Esophagus squamous epithelium (tissue), 5 donors: ENCODE data around the gene PCDHGA7. TPM values are rescaled to one million over a fixed set of nuclear protein-coding genes. Genes with fewer than 3 reads are reported as not detected.

ENCODE experiments used
- DNase-seq: peaks from one replicate; lab custom pipeline; 2025; lab: John Stamatoyannopoulos, UW
- H3K27ac ChIP-seq, 4 donors: fragments of 200-600 bp; sonication (generic); one replicate each; pipeline ENCODE4 v1.5.1; 2016 to 2019; ENCODE audit warnings: mild to moderate bottlenecking in 1 of 4
- H3K27me3 ChIP-seq, 4 donors: fragments of 200-600 bp; sonication (generic); 1 replicate in 3 of 4; 2 replicates in 1 of 4; pipeline versions ENCODE4 v1.5.1 to v1.6.0; 2017 to 2021; ENCODE audit warnings: antibody characterized with exemption in 1 of 4
- H3K36me3 ChIP-seq, 3 donors: fragments of 200-600 bp; sonication (generic); one replicate each; pipeline ENCODE4 v1.5.1; 2016 to 2019
- H3K4me1 ChIP-seq, 3 donors: fragments of 200-600 bp; sonication (generic); one replicate each; pipeline ENCODE4 v1.5.1; 2017 to 2019
- H3K4me3 ChIP-seq, 4 donors: fragments of 200-600 bp; sonication (generic); 1 replicate in 3 of 4; 2 replicates in 1 of 4; pipeline ENCODE4 v1.5.1; 2016 to 2019; ENCODE audit warnings: mild to moderate bottlenecking in 2 of 4, moderate library complexity in 1 of 4
- H3K9me3 ChIP-seq, 3 donors: fragments of 200-600 bp; sonication (generic); one replicate each; pipeline ENCODE4 v1.5.1; 2016 to 2019
- POLR2A ChIP-seq, 4 donors: fragments of 450-650 bp; IDR thresholded peaks; one replicate each; pipeline ENCODE4 v1.6.1; 2017; ENCODE audit warnings: antibody characterized with exemption in 4 of 4, mild to moderate bottlenecking in 4 of 4, moderate library complexity in 3 of 4
- WGBS, 2 donors: methylation state at CpG; one replicate each; pipeline ENCODE4 v1.1.5; 2018; 5-methylcytosine and 5-hydroxymethylcytosine counted together
- intact Hi-C: fragments of 100-400 bp; cut with DNase I; formaldehyde crosslinking; loops from one replicate; pipeline ENCODE4 v1.15.0; 2022
- total RNA-seq, 4 donors: library from RNA; depleted of rRNA; stranded (reverse); fragments of >200 nt; gene quantifications; one replicate each; pipeline ENCODE4 v1.1.0, GENCODE V29; 2016
- TF ChIP-seq, protein P1 (sequence below), 6 experiments: fragments of 450-650 bp in 4 of 6; fragments of 200-600 bp in 2 of 6; sonication (generic) in 2 of 6; IDR thresholded peaks; one replicate each; pipeline ENCODE4 v1.5.1; 2016 to 2019; ENCODE audit warnings: antibody characterized with exemption in 6 of 6, mild to moderate bottlenecking in 4 of 6, moderate library complexity in 4 of 6
- donor health status: DM: yes; HTN: yes; CAD: no.

PCDHGA7 gene
- total RNA-seq, 4 donors from 2014 or later = 0.32 to 3.2 (median 2.5) TPM

DNA sequence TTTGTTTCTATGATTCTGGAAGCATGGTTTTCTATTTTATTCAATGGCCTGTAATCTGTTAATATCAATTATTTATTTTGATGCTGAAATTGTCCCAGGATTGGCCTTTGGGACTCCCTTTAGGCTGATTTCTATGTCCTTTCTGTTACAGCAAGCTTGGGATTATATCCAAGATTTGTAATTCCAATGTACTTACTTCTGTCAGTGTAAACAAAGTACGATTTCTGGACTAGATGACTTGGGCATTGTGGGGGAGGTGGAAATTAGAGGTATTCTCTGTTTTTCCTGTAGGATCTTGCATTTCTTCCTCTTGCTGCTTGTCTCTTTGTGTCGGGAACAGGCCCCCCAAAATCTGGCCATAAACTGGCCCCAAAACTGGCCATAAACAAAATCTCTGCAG lies 51.5 kb downstream of the PCDHGA7 start:
- Histone ChIP-seq H3K27me3 (no peaks in the 10 kb centered on the region), H3K36me3 (no peaks in the 10 kb centered on the region), H3K27ac (no peak overlapping the region), H3K9me3 (peaks cover 5 to 100% (median 69%) of the 10 kb centered on the region in 3 donors), H3K4me1 (peaks cover 0 to 12% (median 0%) of the 10 kb centered on the region in 3 donors), H3K4me3 (no peak overlapping the region)
- intact Hi-C loops = no loop called here
- TF ChIP-seq POLR2A (IDR thresholded peaks at IDR 0.05) = no peak
- TF ChIP-seq, protein P1, sequence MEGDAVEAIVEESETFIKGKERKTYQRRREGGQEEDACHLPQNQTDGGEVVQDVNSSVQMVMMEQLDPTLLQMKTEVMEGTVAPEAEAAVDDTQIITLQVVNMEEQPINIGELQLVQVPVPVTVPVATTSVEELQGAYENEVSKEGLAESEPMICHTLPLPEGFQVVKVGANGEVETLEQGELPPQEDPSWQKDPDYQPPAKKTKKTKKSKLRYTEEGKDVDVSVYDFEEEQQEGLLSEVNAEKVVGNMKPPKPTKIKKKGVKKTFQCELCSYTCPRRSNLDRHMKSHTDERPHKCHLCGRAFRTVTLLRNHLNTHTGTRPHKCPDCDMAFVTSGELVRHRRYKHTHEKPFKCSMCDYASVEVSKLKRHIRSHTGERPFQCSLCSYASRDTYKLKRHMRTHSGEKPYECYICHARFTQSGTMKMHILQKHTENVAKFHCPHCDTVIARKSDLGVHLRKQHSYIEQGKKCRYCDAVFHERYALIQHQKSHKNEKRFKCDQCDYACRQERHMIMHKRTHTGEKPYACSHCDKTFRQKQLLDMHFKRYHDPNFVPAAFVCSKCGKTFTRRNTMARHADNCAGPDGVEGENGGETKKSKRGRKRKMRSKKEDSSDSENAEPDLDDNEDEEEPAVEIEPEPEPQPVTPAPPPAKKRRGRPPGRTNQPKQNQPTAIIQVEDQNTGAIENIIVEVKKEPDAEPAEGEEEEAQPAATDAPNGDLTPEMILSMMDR (IDR thresholded peaks at IDR 0.05) = no peak
- 77 to 88% methylated on average over 2 of the region's 2 CpGs for WGBS, 2 donors
- DNase-seq = no peak

Other genes starting within 250 kb of the PCDHGA7 start
- gene PCDHB5, start 247.5 kb upstream of the PCDHGA7 start, total RNA-seq = 1 to 10 TPM in 2 of 4 donors, under 1 TPM in 2; 0.11 to 1.3 (median 0.86) TPM
- under 1 TPM in 1 of 4 donors, not detected in 3; 0.19 TPM for gene PCDHB6, start 232.7 kb upstream of the PCDHGA7 start, total RNA-seq
- under 1 TPM in 3 of 4 donors, not detected in 1; 0.76 to 0.95 (median 0.87) TPM for gene PCDHB7, start 210.1 kb upstream of the PCDHGA7 start, total RNA-seq
- gene PCDHB8, start 205.0 kb upstream of the PCDHGA7 start, total RNA-seq = under 1 TPM in 3 of 4 donors, not detected in 1; 0.09 to 0.38 (median 0.32) TPM
- gene PCDHB16, start 200.4 kb upstream of the PCDHGA7 start, total RNA-seq = 1 to 10 TPM in 1 of 4 donors, under 1 TPM in 3; 0.11 to 1.3 (median 0.61) TPM
- gene PCDHB9, start 195.6 kb upstream of the PCDHGA7 start, total RNA-seq = under 1 TPM in 3 of 4 donors, not detected in 1; 0.30 to 0.57 (median 0.44) TPM
- 1 to 10 TPM in 2 of 4 donors, under 1 TPM in 2; 0.26 to 1.3 (median 0.76) TPM for gene PCDHB10, start 190.4 kb upstream of the PCDHGA7 start, total RNA-seq
- gene PCDHB11, start 183.1 kb upstream of the PCDHGA7 start, total RNA-seq = 1 to 10 TPM in 1 of 4 donors, under 1 TPM in 3; 0.26 to 2.1 (median 0.49) TPM
- 1 to 10 TPM in 3 of 4 donors, under 1 TPM in 1; 0.22 to 2.6 (median 1.6) TPM for gene PCDHB12, start 174.0 kb upstream of the PCDHGA7 start, total RNA-seq
- 1 to 10 TPM; 2.0 to 2.7 (median 2.3) TPM for gene PCDHB13, start 168.8 kb upstream of the PCDHGA7 start, total RNA-seq
- gene PCDHB14, start 159.4 kb upstream of the PCDHGA7 start, total RNA-seq = 1 to 10 TPM; 1.5 to 2.9 (median 2.4) TPM
- gene PCDHB15, start 137.3 kb upstream of the PCDHGA7 start, total RNA-seq = 1 to 10 TPM in 2 of 4 donors, under 1 TPM in 2; 0.09 to 1.3 (median 1.0) TPM
- 1 to 10 TPM in 1 of 4 donors, under 1 TPM in 3; 0.29 to 2.2 (median 0.87) TPM for gene SLC25A2, start 78.7 kb upstream of the PCDHGA7 start, total RNA-seq
- 10 to 100 TPM; 29.8 to 42.3 (median 35.6) TPM for gene TAF7, start 62.0 kb upstream of the PCDHGA7 start, total RNA-seq
- under 1 TPM; 0.19 to 0.66 (median 0.34) TPM for gene PCDHGA1, start 52.2 kb upstream of the PCDHGA7 start, total RNA-seq
- 1 to 10 TPM in 1 of 4 donors, under 1 TPM in 3; 0.15 to 2.9 (median 0.61) TPM for gene PCDHGA2, start 44.0 kb upstream of the PCDHGA7 start, total RNA-seq
- 1 to 10 TPM in 1 of 4 donors, under 1 TPM in 3; 0.45 to 1.5 (median 0.52) TPM for gene PCDHGA3, start 38.9 kb upstream of the PCDHGA7 start, total RNA-seq
- 1 to 10 TPM in 3 of 4 donors, under 1 TPM in 1; 0.29 to 1.9 (median 1.5) TPM for gene PCDHGB1, start 32.6 kb upstream of the PCDHGA7 start, total RNA-seq
- gene PCDHGA4, start 27.7 kb upstream of the PCDHGA7 start, total RNA-seq = 1 to 10 TPM in 2 of 4 donors, under 1 TPM in 2; 0.12 to 2.9 (median 1.1) TPM
- gene PCDHGB2, start 22.7 kb upstream of the PCDHGA7 start, total RNA-seq = 1 to 10 TPM in 3 of 4 donors, under 1 TPM in 1; 0.09 to 2.9 (median 1.8) TPM
- gene PCDHGA5, start 18.6 kb upstream of the PCDHGA7 start, total RNA-seq = 1 to 10 TPM in 3 of 4 donors, under 1 TPM in 1; 0.38 to 2.3 (median 1.8) TPM
- 1 to 10 TPM in 3 of 4 donors, under 1 TPM in 1; 0.26 to 2.7 (median 2.2) TPM for gene PCDHGB3, start 12.5 kb upstream of the PCDHGA7 start, total RNA-seq
- 1 to 10 TPM in 3 of 4 donors, under 1 TPM in 1; 0.76 to 2.9 (median 2.0) TPM for gene PCDHGA6, start 8.9 kb upstream of the PCDHGA7 start, total RNA-seq
- 1 to 10 TPM; 1.2 to 3.8 (median 2.8) TPM for gene PCDHGB4, start 5.0 kb downstream of the PCDHGA7 start, total RNA-seq
- gene PCDHGA8, start 9.9 kb downstream of the PCDHGA7 start, total RNA-seq = 1 to 10 TPM in 3 of 4 donors, under 1 TPM in 1; 0.41 to 1.7 (median 1.4) TPM
- gene PCDHGB5, start 15.2 kb downstream of the PCDHGA7 start, total RNA-seq = 1 to 10 TPM; 5.5 to 7.5 (median 6.7) TPM
- gene PCDHGA9, start 20.0 kb downstream of the PCDHGA7 start, total RNA-seq = 1 to 10 TPM; 3.8 to 5.5 (median 5.1) TPM
- gene PCDHGB6, start 25.3 kb downstream of the PCDHGA7 start, total RNA-seq = 1 to 10 TPM; 1.4 to 5.7 (median 4.2) TPM
- 1 to 10 TPM; 4.1 to 8.0 (median 7.3) TPM for gene PCDHGA10, start 30.2 kb downstream of the PCDHGA7 start, total RNA-seq
- 10 to 100 TPM in 1 of 4 donors, 1 to 10 TPM in 3; 4.1 to 10.9 (median 5.8) TPM for gene PCDHGB7, start 34.9 kb downstream of the PCDHGA7 start, total RNA-seq
- 1 to 10 TPM; 1.1 to 4.2 (median 3.5) TPM for gene PCDHGA11, start 38.3 kb downstream of the PCDHGA7 start, total RNA-seq
- gene PCDHGA12, start 47.8 kb downstream of the PCDHGA7 start, total RNA-seq = 1 to 10 TPM; 2.0 to 8.0 (median 2.5) TPM
- 10 to 100 TPM; 36.6 to 52.5 (median 38.6) TPM for gene PCDHGC3, start 93.2 kb downstream of the PCDHGA7 start, total RNA-seq
- gene PCDHGC4, start 102.3 kb downstream of the PCDHGA7 start, total RNA-seq = 1 to 10 TPM in 3 of 4 donors, under 1 TPM in 1; 0.21 to 3.3 (median 2.1) TPM
- gene PCDHGC5, start 106.3 kb downstream of the PCDHGA7 start, total RNA-seq = 1 to 10 TPM in 3 of 4 donors, under 1 TPM in 1; 0.26 to 1.7 (median 1.5) TPM
- 100 to 1,000 TPM in 3 of 4 donors, 10 to 100 TPM in 1; 63.0 to 157 (median 124) TPM for gene DIAPH1, start 236.3 kb downstream of the PCDHGA7 start, total RNA-seq